ENCODE results near the gene BEST4. TPM values are rescaled to one million over a fixed set of nuclear protein-coding genes. Genes with fewer than 3 reads are reported as not detected.
A peak's percentile ranks its signal among the peaks of the same experiment; 100 is the strongest.

Gene BEST4
- total and polyA plus RNA-seq, 2 of the 13 experiments (the other 11 are each of a cell fraction or from before 2014, with no cell fraction given): 0.77 to 1.4 TPM

DNA sequence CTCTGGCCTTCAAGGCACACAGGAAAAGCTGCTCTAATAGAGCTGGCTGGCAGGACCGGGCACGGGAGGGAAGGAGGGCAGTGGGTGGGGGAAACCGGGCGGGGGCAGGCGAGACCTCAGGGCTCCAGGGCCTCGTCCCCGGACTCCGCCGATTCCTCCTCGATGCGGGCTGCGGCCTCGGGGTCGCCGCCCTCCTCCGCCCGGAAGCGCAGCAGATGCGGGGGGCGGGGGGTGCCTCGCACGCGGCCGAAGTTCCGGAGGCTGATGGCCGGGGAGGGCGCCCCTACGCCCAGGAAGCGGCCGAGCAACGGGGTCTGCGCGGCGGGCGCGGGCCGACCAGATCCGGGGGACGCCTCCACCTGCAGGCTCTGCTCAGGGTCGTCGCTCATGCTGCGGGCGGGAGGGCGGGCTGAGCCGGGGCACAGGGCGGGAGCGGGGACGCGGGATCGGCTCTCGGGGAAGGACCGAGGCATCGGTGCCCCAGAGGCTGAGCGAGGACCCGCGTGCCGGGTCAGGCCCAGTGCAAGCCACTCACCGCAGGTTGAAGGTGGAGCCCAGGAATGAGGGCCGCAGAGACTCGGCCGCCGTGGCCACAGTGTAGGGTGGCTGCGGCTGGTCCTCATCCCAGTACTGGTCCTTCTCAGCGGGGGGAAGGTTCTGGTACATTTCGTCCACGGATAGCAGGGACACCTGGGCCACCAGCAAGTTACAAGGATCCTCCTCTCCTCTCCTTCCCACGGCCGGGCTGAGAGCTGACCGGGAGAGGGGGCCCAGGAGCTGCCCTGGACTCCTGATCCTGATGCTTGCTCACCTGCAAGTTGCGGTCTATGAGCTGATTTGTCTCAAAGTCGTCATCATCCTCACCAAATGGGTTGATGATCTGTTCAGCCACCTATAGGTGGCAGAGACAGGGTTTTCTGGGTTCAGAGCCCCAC is 3.6 kb downstream of the BEST4 start (continued):
- no peak for TF ChIP-seq ZBTB7A (CRISPR knock-in tag; IDR thresholded peaks at IDR 0.05)
- TF ChIP-seq, protein P1, sequence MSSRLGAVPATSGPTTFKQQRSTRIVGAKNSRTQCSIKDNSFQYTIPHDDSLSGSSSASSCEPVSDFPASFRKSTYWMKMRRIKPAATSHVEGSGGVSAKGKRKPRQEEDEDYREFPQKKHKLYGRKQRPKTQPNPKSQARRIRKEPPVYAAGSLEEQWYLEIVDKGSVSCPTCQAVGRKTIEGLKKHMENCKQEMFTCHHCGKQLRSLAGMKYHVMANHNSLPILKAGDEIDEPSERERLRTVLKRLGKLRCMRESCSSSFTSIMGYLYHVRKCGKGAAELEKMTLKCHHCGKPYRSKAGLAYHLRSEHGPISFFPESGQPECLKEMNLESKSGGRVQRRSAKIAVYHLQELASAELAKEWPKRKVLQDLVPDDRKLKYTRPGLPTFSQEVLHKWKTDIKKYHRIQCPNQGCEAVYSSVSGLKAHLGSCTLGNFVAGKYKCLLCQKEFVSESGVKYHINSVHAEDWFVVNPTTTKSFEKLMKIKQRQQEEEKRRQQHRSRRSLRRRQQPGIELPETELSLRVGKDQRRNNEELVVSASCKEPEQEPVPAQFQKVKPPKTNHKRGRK (CRISPR knock-in tag; IDR thresholded peaks at IDR 0.05): no peak
- TF ChIP-seq, protein P2, sequence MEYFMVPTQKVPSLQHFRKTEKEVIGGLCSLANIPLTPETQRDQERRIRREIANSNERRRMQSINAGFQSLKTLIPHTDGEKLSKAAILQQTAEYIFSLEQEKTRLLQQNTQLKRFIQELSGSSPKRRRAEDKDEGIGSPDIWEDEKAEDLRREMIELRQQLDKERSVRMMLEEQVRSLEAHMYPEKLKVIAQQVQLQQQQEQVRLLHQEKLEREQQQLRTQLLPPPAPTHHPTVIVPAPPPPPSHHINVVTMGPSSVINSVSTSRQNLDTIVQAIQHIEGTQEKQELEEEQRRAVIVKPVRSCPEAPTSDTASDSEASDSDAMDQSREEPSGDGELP (IDR thresholded peaks at IDR 0.05; ENCODE audit: borderline replicate concordance, low read depth): no peak
- TF ChIP-seq, protein P3, sequence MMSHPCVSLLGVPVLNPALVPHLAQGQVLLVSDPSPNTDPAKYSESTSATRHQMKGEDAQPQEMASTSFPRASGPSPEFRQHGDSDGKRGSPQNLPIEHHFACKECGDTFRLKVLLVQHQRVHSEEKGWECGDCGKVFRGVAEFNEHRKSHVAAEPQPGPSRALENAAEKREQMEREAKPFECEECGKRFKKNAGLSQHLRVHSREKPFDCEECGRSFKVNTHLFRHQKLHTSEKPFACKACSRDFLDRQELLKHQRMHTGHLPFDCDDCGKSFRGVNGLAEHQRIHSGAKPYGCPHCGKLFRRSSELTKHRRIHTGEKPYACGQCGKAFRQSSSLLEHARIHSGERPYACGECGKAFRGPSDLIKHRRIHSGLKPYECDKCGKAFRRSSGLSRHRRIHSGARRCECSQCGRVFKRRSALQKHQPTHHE (CRISPR knock-in tag; IDR thresholded peaks at IDR 0.05; ENCODE audit: borderline replicate concordance): no peak
- TF ChIP-seq ZNF33A (CRISPR knock-in tag; IDR thresholded peaks at IDR 0.05; ENCODE audit: borderline replicate concordance): no peak
- TF ChIP-seq SATB2 (CRISPR knock-in tag; IDR thresholded peaks at IDR 0.05): no peak
- TF ChIP-seq ZNF121 (CRISPR knock-in tag; IDR thresholded peaks at IDR 0.05): no peak; the same call in 1 of the 2 replicates
- 0 out of 2 replicates have a peak, but pooled peaks have one; percentile 23 for TF ChIP-seq ZFP82 (CRISPR knock-in tag; IDR thresholded peaks at IDR 0.05; ENCODE audit: borderline replicate concordance)
- TF ChIP-seq SKI (IDR thresholded peaks at IDR 0.05; ENCODE audit: partially characterized antibody): no peak
- no peak for TF ChIP-seq ZNF567 (CRISPR knock-in tag; IDR thresholded peaks at IDR 0.05; ENCODE audit: borderline replicate concordance)
- peak; percentile 59; the same call in 1 of the 2 replicates for TF ChIP-seq NR1H2 (CRISPR knock-in tag; IDR thresholded peaks at IDR 0.05; ENCODE audit: borderline replicate concordance, low read depth)
- TF ChIP-seq BRD4 (CRISPR knock-in tag; IDR thresholded peaks at IDR 0.05): no peak
- TF ChIP-seq, protein P4, sequence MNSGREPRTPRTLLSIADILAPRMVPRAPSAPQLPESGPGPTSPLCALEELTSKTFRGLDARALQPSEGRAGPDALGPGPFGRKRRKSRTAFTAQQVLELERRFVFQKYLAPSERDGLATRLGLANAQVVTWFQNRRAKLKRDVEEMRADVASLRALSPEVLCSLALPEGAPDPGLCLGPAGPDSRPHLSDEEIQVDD (CRISPR knock-in tag; IDR thresholded peaks at IDR 0.05; ENCODE audit: borderline replicate concordance): peak; percentile 71; the same call in 1 of the 2 replicates
- TF ChIP-seq ZC3H4 (CRISPR knock-in tag; IDR thresholded peaks at IDR 0.05; ENCODE audit: borderline replicate concordance): no peak
- TF ChIP-seq ZNF816 (CRISPR knock-in tag; IDR thresholded peaks at IDR 0.05; ENCODE audit: borderline replicate concordance): no peak
- TF ChIP-seq ZMAT3 (CRISPR knock-in tag; conservative IDR thresholded peaks at IDR 0.05): 0 out of 2 replicates have a peak, but pooled peaks have one; percentile 1
- TF ChIP-seq, protein P5, sequence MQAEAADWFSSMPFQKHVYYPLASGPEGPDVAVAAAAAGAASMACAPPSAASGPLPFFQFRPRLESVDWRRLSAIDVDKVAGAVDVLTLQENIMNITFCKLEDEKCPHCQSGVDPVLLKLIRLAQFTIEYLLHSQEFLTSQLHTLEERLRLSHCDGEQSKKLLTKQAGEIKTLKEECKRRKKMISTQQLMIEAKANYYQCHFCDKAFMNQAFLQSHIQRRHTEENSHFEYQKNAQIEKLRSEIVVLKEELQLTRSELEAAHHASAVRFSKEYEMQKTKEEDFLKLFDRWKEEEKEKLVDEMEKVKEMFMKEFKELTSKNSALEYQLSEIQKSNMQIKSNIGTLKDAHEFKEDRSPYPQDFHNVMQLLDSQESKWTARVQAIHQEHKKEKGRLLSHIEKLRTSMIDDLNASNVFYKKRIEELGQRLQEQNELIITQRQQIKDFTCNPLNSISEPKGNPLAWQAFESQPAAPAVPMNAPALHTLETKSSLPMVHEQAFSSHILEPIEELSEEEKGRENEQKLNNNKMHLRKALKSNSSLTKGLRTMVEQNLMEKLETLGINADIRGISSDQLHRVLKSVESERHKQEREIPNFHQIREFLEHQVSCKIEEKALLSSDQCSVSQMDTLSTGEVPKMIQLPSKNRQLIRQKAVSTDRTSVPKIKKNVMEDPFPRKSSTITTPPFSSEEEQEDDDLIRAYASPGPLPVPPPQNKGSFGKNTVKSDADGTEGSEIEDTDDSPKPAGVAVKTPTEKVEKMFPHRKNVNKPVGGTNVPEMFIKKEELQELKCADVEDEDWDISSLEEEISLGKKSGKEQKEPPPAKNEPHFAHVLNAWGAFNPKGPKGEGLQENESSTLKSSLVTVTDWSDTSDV (CRISPR knock-in tag; IDR thresholded peaks at IDR 0.05): peak; percentile 33; the same call in 1 of the 2 replicates
- no peak for TF ChIP-seq TEAD3 (CRISPR knock-in tag; optimal IDR thresholded peaks at IDR 0.05; ENCODE audit: borderline replicate concordance)
- TF ChIP-seq U2AF1 (optimal IDR thresholded peaks at IDR 0.05; ENCODE audit: low read depth, low read length): no peak
- peak; percentile 43 for TF ChIP-seq ZNF446 (CRISPR knock-in tag; IDR thresholded peaks at IDR 0.05)
- 0 out of 2 replicates have a peak, but pooled peaks have one; percentile 9 for TF ChIP-seq ZFP36L2 (CRISPR knock-in tag; IDR thresholded peaks at IDR 0.05)

Data from HepG2 (cell line).